Measurements from ENCODE around the gene GAMT. TPM values are rescaled to one million over a fixed set of nuclear protein-coding genes. Genes with fewer than 3 reads are reported as not detected.

GAMT gene
- total RNA-seq, 1 experiment from 2014 or later: 27.3 TPM

GRCh38 chr19:1369214-1369805 lies 32.0 kb downstream of the GAMT start:
- intact Hi-C loops (cut with micrococcal nuclease; ENCODE audit: unreplicated experiment): no loop called here
- H3K27me3 ChIP-seq (ENCODE audit: insufficient read depth, low read depth): no peaks in the 10 kb centered on the region
- CTCF ChIA-PET: interaction anchor here (0.6 kb wide), 1 partner anchor 13 kb away, joined by 7 read pairs; no protein-coding TSS in a partner anchor

GRCh38 chr19:1366899-1367870 lies 34.2 kb downstream of the GAMT start:
- no peaks in the 10 kb centered on the region for H3K79me2 ChIP-seq (ENCODE audit: low read depth)
- DNase-seq: no peak
- CTCF ChIA-PET: no interaction called here
- H3K9me3 ChIP-seq (ENCODE audit: insufficient read depth, low read depth): no peaks in the 10 kb centered on the region
- H3K4me3 ChIP-seq: no peak overlapping the region
- H3K36me3 ChIP-seq (ENCODE audit: low read depth): no peaks in the 10 kb centered on the region
- POLR2A ChIA-PET (ENCODE audit: unreplicated experiment): no interaction called here
- H2AFZ ChIP-seq: no peak overlapping the region
- TF ChIP-seq, protein P1, sequence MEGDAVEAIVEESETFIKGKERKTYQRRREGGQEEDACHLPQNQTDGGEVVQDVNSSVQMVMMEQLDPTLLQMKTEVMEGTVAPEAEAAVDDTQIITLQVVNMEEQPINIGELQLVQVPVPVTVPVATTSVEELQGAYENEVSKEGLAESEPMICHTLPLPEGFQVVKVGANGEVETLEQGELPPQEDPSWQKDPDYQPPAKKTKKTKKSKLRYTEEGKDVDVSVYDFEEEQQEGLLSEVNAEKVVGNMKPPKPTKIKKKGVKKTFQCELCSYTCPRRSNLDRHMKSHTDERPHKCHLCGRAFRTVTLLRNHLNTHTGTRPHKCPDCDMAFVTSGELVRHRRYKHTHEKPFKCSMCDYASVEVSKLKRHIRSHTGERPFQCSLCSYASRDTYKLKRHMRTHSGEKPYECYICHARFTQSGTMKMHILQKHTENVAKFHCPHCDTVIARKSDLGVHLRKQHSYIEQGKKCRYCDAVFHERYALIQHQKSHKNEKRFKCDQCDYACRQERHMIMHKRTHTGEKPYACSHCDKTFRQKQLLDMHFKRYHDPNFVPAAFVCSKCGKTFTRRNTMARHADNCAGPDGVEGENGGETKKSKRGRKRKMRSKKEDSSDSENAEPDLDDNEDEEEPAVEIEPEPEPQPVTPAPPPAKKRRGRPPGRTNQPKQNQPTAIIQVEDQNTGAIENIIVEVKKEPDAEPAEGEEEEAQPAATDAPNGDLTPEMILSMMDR (conservative IDR thresholded peaks at IDR 0.05): no peak
- no peak for TF ChIP-seq EZH2 (IDR thresholded peaks at IDR 0.05; ENCODE audit: low read depth)
- no TSS peak for BruUV-seq (replicated peaks)
- no peaks in the 10 kb centered on the region for H4K20me1 ChIP-seq (ENCODE audit: insufficient read depth)
- H3K27me3 ChIP-seq (ENCODE audit: insufficient read depth, low read depth): no peaks in the 10 kb centered on the region
- no peak overlapping the region for H3K27ac ChIP-seq
- intact Hi-C loops (cut with micrococcal nuclease; ENCODE audit: unreplicated experiment): no loop called here
- no peaks in the 10 kb centered on the region for H3K4me1 ChIP-seq (replicated peaks; ENCODE audit: insufficient read depth)
- H3K9me2 ChIP-seq (ENCODE audit: insufficient read depth): no peaks in the 10 kb centered on the region
- no peak overlapping the region for H3K4me2 ChIP-seq
- H3F3A ChIP-seq (ENCODE audit: insufficient read depth, low read depth): no peaks in the 10 kb centered on the region

More at GRCh38 chr19:1369214-1369805, 32.0 kb downstream of the GAMT start:
- Histone ChIP-seq H3K27ac (no peak overlapping the region), H3F3A (ENCODE audit: insufficient read depth, low read depth) (no peaks in the 10 kb centered on the region), H2AFZ (no peak overlapping the region), H3K4me2 (no peak overlapping the region), H3K9me2 (ENCODE audit: insufficient read depth) (no peaks in the 10 kb centered on the region), H3K79me2 (ENCODE audit: low read depth) (no peaks in the 10 kb centered on the region), H4K20me1 (ENCODE audit: insufficient read depth) (no peaks in the 10 kb centered on the region), H3K4me3 (no peak overlapping the region), H3K9me3 (ENCODE audit: insufficient read depth, low read depth) (no peaks in the 10 kb centered on the region), H3K4me1 (replicated peaks; ENCODE audit: insufficient read depth) (no peaks in the 10 kb centered on the region), H3K36me3 (ENCODE audit: low read depth) (no peaks in the 10 kb centered on the region)
- POLR2A ChIA-PET (ENCODE audit: unreplicated experiment): no interaction called here
- no peak for DNase-seq
- TF ChIP-seq, protein P1 (conservative IDR thresholded peaks at IDR 0.05): no peak
- no peak for TF ChIP-seq EZH2 (IDR thresholded peaks at IDR 0.05; ENCODE audit: low read depth)
- no TSS peak for BruUV-seq (replicated peaks)

DNA sequence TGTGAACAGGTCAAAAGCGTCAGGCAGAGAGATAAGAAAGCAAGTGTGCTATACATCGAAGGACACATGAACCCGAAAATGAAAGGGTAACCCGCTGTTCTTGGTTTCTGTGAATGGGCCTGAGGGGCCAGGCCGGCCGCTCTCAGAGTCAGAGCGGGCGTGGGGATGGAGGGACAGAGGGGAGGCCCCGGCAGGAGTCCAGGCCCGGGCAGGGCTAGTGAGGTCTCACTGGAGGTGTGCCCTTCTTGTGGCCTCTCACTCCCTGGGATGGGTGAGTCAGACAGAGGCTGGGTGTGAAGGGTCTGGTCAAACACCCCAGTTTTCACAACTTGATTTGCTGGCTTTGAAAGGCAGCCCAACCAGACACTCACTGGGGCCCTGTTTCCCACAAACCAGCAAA lies 35.0 kb downstream of the GAMT start:
- Histone ChIP-seq H3F3A (ENCODE audit: insufficient read depth, low read depth) (no peaks in the 10 kb centered on the region), H3K27me3 (ENCODE audit: insufficient read depth, low read depth) (no peaks in the 10 kb centered on the region), H3K9me2 (ENCODE audit: insufficient read depth) (no peaks in the 10 kb centered on the region), H3K4me3 (no peak overlapping the region), H3K4me1 (replicated peaks; ENCODE audit: insufficient read depth) (no peaks in the 10 kb centered on the region), H4K20me1 (ENCODE audit: insufficient read depth) (no peaks in the 10 kb centered on the region), H3K27ac (no peak overlapping the region), H3K4me2 (no peak overlapping the region), H3K9me3 (ENCODE audit: insufficient read depth, low read depth) (no peaks in the 10 kb centered on the region), H2AFZ (no peak overlapping the region), H3K36me3 (ENCODE audit: low read depth) (no peaks in the 10 kb centered on the region), H3K79me2 (ENCODE audit: low read depth) (no peaks in the 10 kb centered on the region)
- intact Hi-C loops (cut with micrococcal nuclease; ENCODE audit: unreplicated experiment): no loop called here
- ChIA-PET CTCF (no interaction called here), POLR2A (ENCODE audit: unreplicated experiment) (no interaction called here)
- BruUV-seq (replicated peaks): no TSS peak
- DNase-seq: no peak
- TF ChIP-seq EZH2 (IDR thresholded peaks at IDR 0.05; ENCODE audit: low read depth): no peak
- TF ChIP-seq, protein P1 (conservative IDR thresholded peaks at IDR 0.05): no peak

All from PC-9 (cell line).